Small intestine (tissue), 7 donors: ENCODE results near the gene PHEX. TPM values are rescaled to one million over a fixed set of nuclear protein-coding genes. Genes with fewer than 3 reads are reported as not detected.

Source experiments
- DNase-seq, 2 donors: peaks; one replicate each; pipeline versions ENCODE4 v3.0.0 to v3.0.0-alpha.2; 2013
- FAIRE-seq: peaks from 2 replicates; lab custom pipeline; 2012; peaks lifted over from hg19 to GRCh38; lab: Jason Lieb, UNC
- H3K27ac ChIP-seq, 3 donors: one replicate each; pipeline ENCODE4 v1.5.1; 2013; ENCODE audit warnings: low read length in 2 of 3, mild to moderate bottlenecking in 2 of 3, control low read depth in 1 of 3, inconsistent platforms in 1 of 3, low read depth in 1 of 3, moderate library complexity in 1 of 3
- H3K27me3 ChIP-seq, 3 donors: one replicate each; pipeline ENCODE4 v1.6.1; 2013; ENCODE audit warnings: low read length in 3 of 3, inconsistent platforms in 1 of 3; ENCODE audit not compliant: control insufficient read depth in 3 of 3, insufficient read depth in 3 of 3
- H3K36me3 ChIP-seq, 3 donors: one replicate each; pipeline ENCODE4 v1.6.1; 2013; ENCODE audit warnings: low read length in 3 of 3, inconsistent platforms in 1 of 3, low read depth in 1 of 3, mild to moderate bottlenecking in 1 of 3, moderate library complexity in 1 of 3; ENCODE audit not compliant: control insufficient read depth in 3 of 3, insufficient read depth in 2 of 3
- H3K4me1 ChIP-seq, 3 donors: one replicate each; pipeline ENCODE4 v1.6.1; 2013; ENCODE audit warnings: low read length in 2 of 3, inconsistent platforms in 1 of 3, low read depth in 1 of 3, mild to moderate bottlenecking in 1 of 3, moderate library complexity in 1 of 3; ENCODE audit not compliant: control insufficient read depth in 3 of 3, insufficient read depth in 2 of 3
- H3K4me3 ChIP-seq, 3 donors: one replicate each; pipeline ENCODE4 v1.5.1; 2013; ENCODE audit warnings: low read length in 3 of 3, control low read depth in 1 of 3, inconsistent platforms in 1 of 3, low read depth in 1 of 3, mild to moderate bottlenecking in 1 of 3, moderate library complexity in 1 of 3
- H3K9me3 ChIP-seq, 2 donors: one replicate each; pipeline ENCODE4 v1.6.1; 2013; ENCODE audit warnings: low read depth in 1 of 2, low read length in 1 of 2; ENCODE audit not compliant: control insufficient read depth in 2 of 2, insufficient read depth in 1 of 2
- WGBS, 3 donors: extraction: QIAGEN DNeasy Blood & Tissue Kit; methylation state at CpG; one replicate each; pipeline ENCODE4 v1.1.7; 2013; 5-methylcytosine and 5-hydroxymethylcytosine counted together
- polyA plus RNA-seq, 4 donors: library from polyadenylated mRNA; stranded (reverse) in 3 of 4; unstranded in 1 of 4; fragments of 200-250 nt in 3 of 4; fragments of 120-200 nt in 1 of 4; gene quantifications; one replicate each; pipeline versions ENCODE4 v1.2.1 to v1.2.3, GENCODE V29; 2013
- donor health status: healthy with polysubstance abuse.
- donor health status: control.
- donor health status: control.
- donor health status: Bipolar disorder and iron deficiency.
- donor health status: healthy.

PHEX gene
- polyA plus RNA-seq, 4 donors = 0.31 to 0.67 (median 0.47) TPM

GRCh38 chrX:22147214-22147613 is 115.1 kb downstream of the PHEX start:
- Histone ChIP-seq H3K9me3 (peaks cover 2 to 3% of the 10 kb centered on the region in 2 donors), H3K4me3 (no peak overlapping the region), H3K36me3 (no peaks in the 10 kb centered on the region), H3K27ac (no peak overlapping the region), H3K4me1 (no peaks in the 10 kb centered on the region), H3K27me3 (peaks cover 0 to 2% (median 0%) of the 10 kb centered on the region in 3 donors)
- WGBS, 3 donors = 54 to 85% (median 61%) methylated on average over 1 of the region's 1 CpG
- DNase-seq (no peak), FAIRE-seq (no peak)

- Histone ChIP-seq H3K36me3 (no peaks in the 10 kb centered on the region), H3K4me1 (no peaks in the 10 kb centered on the region), H3K27ac (no peak overlapping the region), H3K9me3 (peaks cover 2 to 3% of the 10 kb centered on the region in 2 donors), H3K27me3 (peaks cover 0 to 2% (median 0%) of the 10 kb centered on the region in 3 donors), H3K4me3 (no peak overlapping the region)
- DNase-seq = no peak
- FAIRE-seq = no peak
- WGBS, 3 donors = 80 to 89% (median 86%) methylated on average over 3 of the region's 3 CpGs
These were observed 115.8 kb downstream of the PHEX start for GRCh38 chrX:22147942-22148341.

GRCh38 chrX:22148565-22148964 is 116.4 kb downstream of the PHEX start:
- H3K9me3 ChIP-seq = peaks cover 2 to 3% of the 10 kb centered on the region in 2 donors
- peaks cover 0 to 2% (median 0%) of the 10 kb centered on the region in 3 donors for H3K27me3 ChIP-seq
- H3K4me3 ChIP-seq = no peak overlapping the region
- DNase-seq (no peak), FAIRE-seq (no peak)
- WGBS, 3 donors = 56 to 91% (median 84%) methylated on average over 2 of the region's 2 CpGs
- no peaks in the 10 kb centered on the region for H3K4me1 ChIP-seq
- H3K36me3 ChIP-seq = no peaks in the 10 kb centered on the region
- no peak overlapping the region for H3K27ac ChIP-seq

GRCh38 chrX:22150371-22150770 is 118.2 kb downstream of the PHEX start:
- Histone ChIP-seq H3K36me3 (no peaks in the 10 kb centered on the region), H3K27me3 (peaks cover 0 to 2% (median 0%) of the 10 kb centered on the region in 3 donors), H3K4me1 (no peaks in the 10 kb centered on the region), H3K9me3 (peaks cover 2 to 3% of the 10 kb centered on the region in 2 donors), H3K4me3 (no peak overlapping the region), H3K27ac (no peak overlapping the region)
- FAIRE-seq = no peak
- DNase-seq = no peak
- 77 to 85% (median 78%) methylated on average over 3 of the region's 3 CpGs for WGBS, 3 donors

GRCh38 chrX:22155126-22155525 is 123.0 kb downstream of the PHEX start:
- FAIRE-seq (no peak), DNase-seq (no peak)
- Histone ChIP-seq H3K36me3 (no peaks in the 10 kb centered on the region), H3K4me1 (no peaks in the 10 kb centered on the region), H3K27ac (no peak overlapping the region), H3K4me3 (no peak overlapping the region), H3K9me3 (no peaks in the 10 kb centered on the region), H3K27me3 (peaks cover 0 to 2% (median 0%) of the 10 kb centered on the region in 3 donors)
- WGBS, 3 donors = 31 to 75% (median 61%) methylated on average over 6 of the region's 6 CpGs

GRCh38 chrX:22159071-22159470 is 126.9 kb downstream of the PHEX start:
- no peaks in the 10 kb centered on the region for H3K4me1 ChIP-seq
- no peaks in the 10 kb centered on the region for H3K9me3 ChIP-seq
- peaks cover 0 to 2% (median 0%) of the 10 kb centered on the region in 3 donors for H3K27me3 ChIP-seq
- no peak for DNase-seq
- 82 to 88% (median 87%) methylated on average over 5 of the region's 5 CpGs for WGBS, 3 donors
- no peaks in the 10 kb centered on the region for H3K36me3 ChIP-seq
- no peak overlapping the region for H3K4me3 ChIP-seq
- no peak overlapping the region for H3K27ac ChIP-seq
- FAIRE-seq = no peak

- 72 to 87% (median 82%) methylated on average over 3 of the region's 3 CpGs for WGBS, 3 donors
- Histone ChIP-seq H3K27me3 (no peaks in the 10 kb centered on the region), H3K4me3 (no peak overlapping the region), H3K36me3 (no peaks in the 10 kb centered on the region), H3K4me1 (no peaks in the 10 kb centered on the region), H3K9me3 (no peaks in the 10 kb centered on the region), H3K27ac (no peak overlapping the region)
- no peak for DNase-seq
- FAIRE-seq = no peak
These were observed 131.2 kb downstream of the PHEX start for GRCh38 chrX:22163326-22163725.

GRCh38 chrX:22164770-22165388 is 132.8 kb downstream of the PHEX start:
- WGBS, 3 donors = 43 to 58% (median 48%) methylated on average over 3 of the region's 3 CpGs
- no peak for FAIRE-seq

More at GRCh38 chrX:22164770-22165388, 132.8 kb downstream of the PHEX start:
- DNase-seq = no peak
- no peaks in the 10 kb centered on the region for H3K36me3 ChIP-seq
- H3K4me1 ChIP-seq = no peaks in the 10 kb centered on the region
- H3K27me3 ChIP-seq = no peaks in the 10 kb centered on the region
- H3K27ac ChIP-seq = no peak overlapping the region
- H3K4me3 ChIP-seq = no peak overlapping the region
- H3K9me3 ChIP-seq = no peaks in the 10 kb centered on the region
